HepG2 (cell line): ENCODE data around the gene NOVA2. TPM values are rescaled to one million over a fixed set of nuclear protein-coding genes. Genes with fewer than 3 reads are reported as not detected.

Source experiments
- GZF1 ChIP-seq: sonication (generic); formaldehyde crosslinking; IDR thresholded peaks from 2 replicates; pipeline ENCODE4 v1.5.1; 2020; ENCODE audit warnings: mild to moderate bottlenecking, missing genetic modification reagents
- KAT7 ChIP-seq: IDR thresholded peaks from 2 replicates; pipeline ENCODE4 v1.6.1; 2018; ENCODE audit warnings: borderline replicate concordance, missing compliant biosample characterization
- KLF11 ChIP-seq: IDR thresholded peaks from 2 replicates; pipeline ENCODE4 v1.6.1; 2016; ENCODE audit warnings: missing compliant biosample characterization
- KLF16 ChIP-seq, 2 experiments: sonication (generic) in 1 of 2; formaldehyde crosslinking in 1 of 2; IDR thresholded peaks; 2 replicates each; pipeline versions ENCODE4 v1.6.1 to v1.8.0; 2016 to 2023; ENCODE audit warnings: missing genetic modification reagents in 2 of 2, missing compliant biosample characterization in 1 of 2
- MED8 ChIP-seq: sonication (generic); formaldehyde crosslinking; IDR thresholded peaks from 2 replicates; pipeline ENCODE4 v1.8.1; 2023; ENCODE audit warnings: mild to moderate bottlenecking, missing genetic modification reagents; ENCODE audit not compliant: insufficient replicate concordance
- NFIC ChIP-seq: IDR thresholded peaks from 2 replicates; pipeline ENCODE4 v1.6.1; 2012; ENCODE audit warnings: mild to moderate bottlenecking, low read length, inconsistent platforms
- NFKB2 ChIP-seq: sonication (generic); formaldehyde crosslinking; IDR thresholded peaks from 2 replicates; pipeline ENCODE4 v1.4.0; 2020; ENCODE audit warnings: missing genetic modification reagents, borderline replicate concordance
- PAXIP1 ChIP-seq: sonication (generic); formaldehyde crosslinking; conservative IDR thresholded peaks from 2 replicates; pipeline ENCODE4 v1.4.0; 2020; ENCODE audit warnings: mild to moderate bottlenecking, missing genetic modification reagents, moderate library complexity
- RXRA ChIP-seq: sonication (generic); formaldehyde crosslinking; IDR thresholded peaks from 2 replicates; pipeline ENCODE4 v1.5.1; 2020; ENCODE audit warnings: missing genetic modification reagents
- SP5 ChIP-seq: IDR thresholded peaks from 2 replicates; pipeline ENCODE4 v1.6.1; 2016; ENCODE audit warnings: low read depth, borderline replicate concordance
- ZMAT3 ChIP-seq: sonication (generic); formaldehyde crosslinking; conservative IDR thresholded peaks from 2 replicates; pipeline ENCODE4 v1.7.0; 2021; ENCODE audit warnings: missing genetic modification reagents
- ZNF10 ChIP-seq: sonication (generic); formaldehyde crosslinking; IDR thresholded peaks from 2 replicates; pipeline ENCODE4 v1.4.0; 2020; ENCODE audit warnings: mild to moderate bottlenecking, low read depth, missing genetic modification reagents, borderline replicate concordance
- ZNF18 ChIP-seq: sonication (generic); formaldehyde crosslinking; IDR thresholded peaks from 2 replicates; pipeline ENCODE4 v1.8.0; 2022; ENCODE audit warnings: mild to moderate bottlenecking, missing genetic modification reagents; ENCODE audit not compliant: insufficient replicate concordance
- ZNF781 ChIP-seq: sonication (generic); formaldehyde crosslinking; IDR thresholded peaks from 2 replicates; pipeline ENCODE4 v1.5.1; 2020; ENCODE audit warnings: borderline replicate concordance, mild to moderate bottlenecking, missing genetic modification reagents; ENCODE audit errors: not compliant biosample characterization
- polyA plus RNA-seq, 8 experiments: library from polyadenylated mRNA; depleted of rRNA in 3 of 8; stranded (reverse) in 7 of 8; unstranded in 1 of 8; fragments of >200 nt; fragmentation: Illumina TruSeq in 4 of 8; extraction: Trizol in 4 of 8; gene quantifications; 2 replicates each; pipeline versions ENCODE4 v1.2.1 to v1.2.3, GENCODE V29; 2011 to 2016; ENCODE audit warnings: low read depth in 4 of 8, missing spikeins in 1 of 8, mixed read lengths in 1 of 8; ENCODE audit not compliant: insufficient read depth in 1 of 8
- total RNA-seq, 5 experiments: library from RNA; depleted of rRNA; stranded (reverse); fragments of >200 nt; fragmentation: Illumina TruSeq; extraction: Trizol; gene quantifications; 2 replicates each; pipeline ENCODE4 v1.2.3, GENCODE V29; 2016; ENCODE audit warnings: low read depth in 1 of 5
- TF ChIP-seq, protein P1 (sequence below): sonication (generic); formaldehyde crosslinking; IDR thresholded peaks from 2 replicates; pipeline ENCODE4 v1.9.0; 2021; ENCODE audit warnings: missing genetic modification reagents, borderline replicate concordance
- TF ChIP-seq, protein P2 (sequence below): sonication (generic); formaldehyde crosslinking; IDR thresholded peaks from 2 replicates; pipeline ENCODE4 v1.5.1; 2020; ENCODE audit warnings: missing genetic modification reagents, mild to moderate bottlenecking, borderline replicate concordance

Gene NOVA2
- total and polyA plus RNA-seq, 2 of the 13 experiments (the other 11 are each of a cell fraction or from before 2014, with no cell fraction given), result not detected

DNA sequence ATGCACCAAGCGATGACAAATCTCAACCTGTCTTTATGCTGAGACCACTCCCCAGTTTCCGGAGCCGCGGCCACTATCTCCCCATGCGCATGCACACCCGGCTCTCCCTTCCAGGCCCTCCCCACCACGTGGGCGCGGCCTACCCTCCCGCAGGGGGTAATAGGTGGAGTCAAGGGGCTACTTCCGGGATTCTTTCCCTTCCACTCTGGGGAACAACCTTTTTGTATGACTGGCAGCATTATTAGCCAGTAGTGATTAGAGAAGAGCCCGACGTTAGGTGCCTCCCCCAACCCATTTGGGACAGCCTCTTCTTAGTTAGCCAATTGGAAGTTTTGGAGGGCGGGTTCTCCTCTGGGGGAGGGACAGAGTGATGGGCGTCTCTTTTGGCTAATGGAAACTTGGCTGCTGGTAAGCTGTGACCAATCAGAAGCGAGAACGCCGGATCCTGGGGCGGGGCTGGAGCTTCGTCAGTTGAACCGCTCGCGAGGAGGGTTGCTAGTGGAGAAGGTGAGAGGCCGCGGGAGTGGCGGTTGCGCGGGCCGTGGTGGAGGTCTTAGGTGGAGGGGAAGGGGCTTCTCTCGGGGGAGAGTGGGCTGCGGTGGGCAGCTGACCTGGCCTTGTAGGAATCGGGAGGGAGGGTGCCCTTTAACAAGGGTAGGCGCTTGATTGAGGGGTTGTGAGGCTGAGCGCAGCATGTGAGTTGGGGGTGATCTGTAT, 21.5 kb upstream of the NOVA2 start, which contains the start of gene CCDC61 (continued):
- TF ChIP-seq KLF16 (CRISPR knock-in tag; IDR thresholded peaks at IDR 0.05), result peak in 1 of 2 experiments; percentile 39; a peak in 1 of 4 replicates
- no peak for TF ChIP-seq ZMAT3
- peak; percentile 37 for TF ChIP-seq ZNF18
- no peak for TF ChIP-seq KLF11 (CRISPR knock-in tag)
- TF ChIP-seq RXRA (CRISPR knock-in tag), result no peak
- peak; percentile 67; the same call in 1 of the 2 replicates for TF ChIP-seq KAT7 (CRISPR knock-in tag)
- no peak for TF ChIP-seq MED8 (CRISPR knock-in tag)
- TF ChIP-seq ZNF10 (CRISPR knock-in tag), result no peak
- no peak for TF ChIP-seq GZF1 (CRISPR knock-in tag)
- TF ChIP-seq, protein P1, sequence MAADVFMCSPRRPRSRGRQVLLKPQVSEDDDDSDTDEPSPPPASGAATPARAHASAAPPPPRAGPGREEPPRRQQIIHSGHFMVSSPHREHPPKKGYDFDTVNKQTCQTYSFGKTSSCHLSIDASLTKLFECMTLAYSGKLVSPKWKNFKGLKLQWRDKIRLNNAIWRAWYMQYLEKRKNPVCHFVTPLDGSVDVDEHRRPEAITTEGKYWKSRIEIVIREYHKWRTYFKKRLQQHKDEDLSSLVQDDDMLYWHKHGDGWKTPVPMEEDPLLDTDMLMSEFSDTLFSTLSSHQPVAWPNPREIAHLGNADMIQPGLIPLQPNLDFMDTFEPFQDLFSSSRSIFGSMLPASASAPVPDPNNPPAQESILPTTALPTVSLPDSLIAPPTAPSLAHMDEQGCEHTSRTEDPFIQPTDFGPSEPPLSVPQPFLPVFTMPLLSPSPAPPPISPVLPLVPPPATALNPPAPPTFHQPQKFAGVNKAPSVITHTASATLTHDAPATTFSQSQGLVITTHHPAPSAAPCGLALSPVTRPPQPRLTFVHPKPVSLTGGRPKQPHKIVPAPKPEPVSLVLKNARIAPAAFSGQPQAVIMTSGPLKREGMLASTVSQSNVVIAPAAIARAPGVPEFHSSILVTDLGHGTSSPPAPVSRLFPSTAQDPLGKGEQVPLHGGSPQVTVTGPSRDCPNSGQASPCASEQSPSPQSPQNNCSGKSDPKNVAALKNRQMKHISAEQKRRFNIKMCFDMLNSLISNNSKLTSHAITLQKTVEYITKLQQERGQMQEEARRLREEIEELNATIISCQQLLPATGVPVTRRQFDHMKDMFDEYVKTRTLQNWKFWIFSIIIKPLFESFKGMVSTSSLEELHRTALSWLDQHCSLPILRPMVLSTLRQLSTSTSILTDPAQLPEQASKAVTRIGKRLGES, result no peak
- TF ChIP-seq ZNF781 (CRISPR knock-in tag), result no peak
- no peak for TF ChIP-seq NFIC
- 0 out of 2 replicates have a peak, but pooled peaks have one; percentile 38 for TF ChIP-seq NFKB2 (CRISPR knock-in tag)
- peak; percentile 24; the same call in 1 of the 2 replicates for TF ChIP-seq PAXIP1
- TF ChIP-seq, protein P2, sequence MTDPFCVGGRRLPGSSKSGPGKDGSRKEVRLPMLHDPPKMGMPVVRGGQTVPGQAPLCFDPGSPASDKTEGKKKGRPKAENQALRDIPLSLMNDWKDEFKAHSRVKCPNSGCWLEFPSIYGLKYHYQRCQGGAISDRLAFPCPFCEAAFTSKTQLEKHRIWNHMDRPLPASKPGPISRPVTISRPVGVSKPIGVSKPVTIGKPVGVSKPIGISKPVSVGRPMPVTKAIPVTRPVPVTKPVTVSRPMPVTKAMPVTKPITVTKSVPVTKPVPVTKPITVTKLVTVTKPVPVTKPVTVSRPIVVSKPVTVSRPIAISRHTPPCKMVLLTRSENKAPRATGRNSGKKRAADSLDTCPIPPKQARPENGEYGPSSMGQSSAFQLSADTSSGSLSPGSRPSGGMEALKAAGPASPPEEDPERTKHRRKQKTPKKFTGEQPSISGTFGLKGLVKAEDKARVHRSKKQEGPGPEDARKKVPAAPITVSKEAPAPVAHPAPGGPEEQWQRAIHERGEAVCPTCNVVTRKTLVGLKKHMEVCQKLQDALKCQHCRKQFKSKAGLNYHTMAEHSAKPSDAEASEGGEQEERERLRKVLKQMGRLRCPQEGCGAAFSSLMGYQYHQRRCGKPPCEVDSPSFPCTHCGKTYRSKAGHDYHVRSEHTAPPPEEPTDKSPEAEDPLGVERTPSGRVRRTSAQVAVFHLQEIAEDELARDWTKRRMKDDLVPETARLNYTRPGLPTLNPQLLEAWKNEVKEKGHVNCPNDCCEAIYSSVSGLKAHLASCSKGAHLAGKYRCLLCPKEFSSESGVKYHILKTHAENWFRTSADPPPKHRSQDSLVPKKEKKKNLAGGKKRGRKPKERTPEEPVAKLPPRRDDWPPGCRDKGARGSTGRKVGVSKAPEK (CRISPR knock-in tag), result no peak
- peak; percentile 43; the same call in 1 of the 2 replicates for TF ChIP-seq SP5 (CRISPR knock-in tag)
